Forelimb muscle (tissue), 1 donor: Measurements from ENCODE around the gene TIMP2. TPM values are rescaled to one million over a fixed set of nuclear protein-coding genes. Genes with fewer than 3 reads are reported as not detected.
"Not testable (repeated sequence)": the region's sequence is repeated elsewhere in the genome, so short reads cannot be mapped to it uniquely, and the experiment has no call there.

Source experiments
- DNase-seq: peaks from one replicate; pipeline ENCODE4 v3.0.0-alpha.2; 2013; ENCODE audit warnings: low read depth
- polyA plus RNA-seq: library from polyadenylated mRNA; unstranded; fragments of 120-200 nt; gene quantifications from one replicate; pipeline ENCODE4 v1.2.1, GENCODE V29; 2013; ENCODE audit not compliant: insufficient read length

TIMP2 gene
- polyA plus RNA-seq, 1 donor = 164 TPM

DNA sequence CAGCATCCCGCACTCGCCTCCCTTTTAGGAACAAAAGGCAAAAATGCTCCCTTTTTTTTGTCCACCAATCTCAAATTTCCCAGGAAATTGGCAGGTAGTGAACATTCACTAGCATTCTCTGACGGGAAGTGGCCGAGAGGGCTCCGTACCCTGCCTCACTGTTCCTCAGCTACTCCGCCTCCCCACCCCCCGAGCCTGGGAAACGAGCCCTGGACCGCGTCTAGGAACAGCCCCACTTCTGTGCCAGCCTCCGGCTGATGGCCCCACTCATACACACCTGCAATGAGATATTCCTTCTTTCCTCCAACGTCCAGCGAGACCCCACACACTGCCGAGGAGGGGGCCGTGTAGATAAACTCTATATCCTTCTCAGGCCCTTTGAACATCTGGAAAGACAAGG is 54.6 kb downstream of the TIMP2 start:
- no peak for DNase-seq

DNA sequence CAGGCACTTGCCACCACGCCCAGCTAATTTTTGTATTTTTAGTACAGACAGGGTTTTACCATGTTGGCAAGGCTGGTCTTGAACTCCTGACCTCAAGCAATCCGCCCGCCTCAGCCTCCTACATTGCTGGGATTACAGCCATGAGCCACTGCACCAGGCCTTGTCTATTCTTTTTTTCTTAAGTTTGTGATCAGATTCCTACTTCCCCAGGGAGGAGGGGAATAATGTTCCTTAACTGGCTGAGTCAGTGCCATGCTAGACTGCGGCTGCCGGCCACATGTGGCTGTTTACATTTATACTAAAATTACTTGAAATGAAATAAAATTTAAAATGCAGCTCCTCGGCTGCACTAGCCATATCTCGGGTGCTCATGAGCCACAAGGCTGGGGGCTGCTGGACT is 56.8 kb downstream of the TIMP2 start:
- DNase-seq = no peak

DNA sequence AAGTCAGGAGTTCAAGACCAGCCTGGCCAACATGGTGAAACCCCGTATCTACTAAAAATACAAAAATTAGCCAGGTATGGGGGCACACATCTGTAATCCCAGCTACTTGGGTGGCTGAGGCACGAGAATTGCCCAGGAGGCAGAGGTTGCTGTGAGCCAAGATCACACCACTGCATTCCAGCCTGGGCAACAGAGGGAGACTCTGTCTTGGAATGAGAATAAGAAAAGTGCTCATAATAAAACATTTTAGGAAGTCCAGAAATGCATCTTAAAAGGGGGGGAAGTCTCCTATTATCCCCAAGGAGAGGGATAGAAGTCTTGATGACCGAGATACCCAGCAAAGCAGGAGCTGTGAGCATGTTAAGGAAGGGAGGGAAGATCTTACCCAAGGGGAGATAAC is 58.1 kb downstream of the TIMP2 start:
- DNase-seq = not testable (repeated sequence)

DNA sequence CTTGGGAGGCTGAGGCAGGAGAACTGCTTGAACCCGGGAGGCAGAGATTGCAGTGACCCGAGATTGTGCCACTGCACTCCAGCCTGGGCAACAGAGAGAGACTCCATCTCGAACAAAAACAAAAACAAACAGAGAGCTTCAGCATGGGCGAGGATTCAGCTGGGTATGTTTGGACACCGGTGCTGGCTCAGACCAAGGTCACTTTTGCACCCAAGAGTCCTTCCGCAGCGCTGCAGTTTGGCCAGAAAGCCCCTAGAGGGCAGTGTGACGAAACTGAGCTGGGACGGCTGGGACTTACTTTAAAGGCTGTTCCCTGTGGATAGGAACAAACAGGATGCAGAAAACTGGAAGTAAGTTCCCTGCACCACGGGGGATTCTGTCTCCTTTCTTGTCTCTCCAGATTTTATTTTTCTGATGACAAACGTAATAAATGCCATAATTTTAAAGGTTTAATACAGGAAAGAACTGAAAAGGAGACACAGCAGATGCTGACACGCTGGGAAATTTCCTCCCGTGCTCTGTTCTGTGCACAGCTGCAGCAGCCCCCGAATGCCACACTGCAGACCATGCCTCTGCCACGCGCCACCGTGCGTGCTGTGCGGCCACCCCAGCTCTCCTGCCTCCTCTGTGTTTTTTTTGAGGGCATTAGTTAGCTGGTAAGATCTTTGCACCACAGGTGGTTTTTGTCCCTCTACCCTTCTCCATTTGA is 59.4 kb downstream of the TIMP2 start:
- DNase-seq = no peak

DNA sequence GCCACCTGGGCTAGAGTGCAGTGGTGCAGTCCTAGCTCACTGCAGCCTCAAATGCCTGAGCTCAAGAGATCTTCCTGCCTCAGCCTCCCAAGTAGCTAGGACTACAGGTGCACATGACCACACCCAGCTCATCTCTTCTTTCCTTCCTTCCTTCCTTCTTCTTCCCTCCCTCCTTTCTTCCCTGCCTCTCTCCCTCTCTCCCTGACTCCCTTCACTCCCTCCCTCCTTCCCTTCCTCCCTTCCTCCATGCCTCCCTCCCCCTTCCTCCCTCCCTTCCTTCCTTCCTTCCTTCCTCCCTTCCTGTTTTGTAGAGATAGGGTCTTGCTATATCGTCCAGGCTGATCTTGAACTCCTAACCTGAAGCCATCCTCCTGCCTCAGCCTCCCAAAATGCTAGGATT is 61.1 kb downstream of the TIMP2 start:
- no peak for DNase-seq

DNA sequence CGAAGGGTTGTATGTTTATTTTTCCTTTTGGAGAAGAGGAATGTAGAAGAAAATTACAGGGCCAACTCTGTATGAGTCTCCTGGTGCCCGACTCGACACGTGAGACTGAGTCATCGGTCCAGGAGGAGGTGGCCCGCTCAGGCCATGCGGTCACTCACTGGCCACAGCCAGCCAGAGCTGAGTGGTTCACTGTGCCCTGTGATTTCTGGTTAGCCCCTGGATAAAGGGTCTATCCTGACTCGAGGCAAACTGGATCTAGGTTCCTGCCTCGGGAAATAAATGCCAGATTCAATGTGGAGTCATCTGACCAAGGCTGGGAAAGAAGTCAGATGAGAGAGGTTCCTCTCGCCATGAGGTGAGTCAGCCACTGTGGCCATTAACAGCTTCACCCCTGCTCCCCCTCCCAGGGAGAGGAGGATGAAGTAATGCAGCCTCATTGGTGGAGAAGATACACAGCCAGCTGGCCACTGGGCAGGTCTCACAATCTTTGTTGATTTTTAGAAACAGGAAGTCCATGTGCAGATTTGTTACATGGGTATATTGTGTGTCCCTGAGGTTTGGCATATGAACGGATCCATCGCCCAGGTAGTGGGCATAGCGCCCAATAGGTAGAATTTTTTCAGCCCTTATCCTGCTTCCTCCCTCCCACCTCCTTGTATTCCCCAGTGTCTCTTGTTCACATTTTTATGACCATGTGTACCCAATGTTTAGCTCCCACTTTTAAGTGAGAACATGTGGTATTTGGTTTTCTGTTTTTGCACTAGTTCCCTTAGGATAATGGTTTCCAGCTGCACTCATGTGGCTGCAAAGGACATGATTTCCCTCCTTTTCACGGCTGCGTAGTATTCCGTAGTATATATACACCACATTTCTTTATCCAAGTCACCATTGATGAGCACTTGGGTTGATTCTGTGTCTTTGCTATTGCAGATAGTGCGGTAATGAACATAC is 62.8 kb downstream of the TIMP2 start:
- DNase-seq = no peak

DNA sequence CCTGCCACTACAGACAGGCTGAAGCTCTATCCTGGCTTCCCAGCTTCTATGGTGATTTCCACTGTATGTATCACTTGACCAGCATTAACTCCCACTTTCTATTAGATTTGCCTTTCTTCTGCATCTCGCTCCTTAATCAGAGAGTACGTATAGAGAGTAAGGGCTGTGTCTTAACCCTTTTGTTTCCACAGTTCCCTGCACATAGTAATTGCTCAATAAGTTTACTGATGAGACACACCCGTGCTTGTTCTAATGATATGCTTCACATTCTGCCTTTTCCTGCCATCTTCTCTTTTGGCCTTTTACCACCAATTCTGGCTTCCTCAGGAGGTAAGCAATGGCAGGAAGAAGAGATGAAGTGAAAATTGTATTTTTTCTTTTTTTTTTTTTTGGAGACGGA is 64.0 kb downstream of the TIMP2 start:
- no peak for DNase-seq

DNA sequence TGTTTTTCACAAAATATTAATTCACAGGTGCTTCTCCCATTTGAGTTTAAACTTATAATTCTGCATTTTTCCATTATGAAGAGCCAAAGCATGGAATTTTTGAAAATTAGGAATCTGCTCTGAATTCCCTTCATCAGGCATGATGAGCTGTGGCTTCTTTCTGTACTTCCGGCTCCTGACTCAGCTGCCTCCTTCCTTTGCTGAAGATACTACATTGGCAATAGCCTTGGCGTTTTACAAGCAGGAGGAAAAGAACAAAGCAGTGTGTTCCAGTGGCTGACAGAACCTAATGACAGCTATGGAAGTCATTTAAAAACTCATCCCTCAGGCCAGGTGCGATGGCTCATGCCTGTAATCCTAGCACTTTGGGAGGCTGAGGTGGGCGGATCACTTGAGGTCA is 66.1 kb downstream of the TIMP2 start:
- no peak for DNase-seq

DNA sequence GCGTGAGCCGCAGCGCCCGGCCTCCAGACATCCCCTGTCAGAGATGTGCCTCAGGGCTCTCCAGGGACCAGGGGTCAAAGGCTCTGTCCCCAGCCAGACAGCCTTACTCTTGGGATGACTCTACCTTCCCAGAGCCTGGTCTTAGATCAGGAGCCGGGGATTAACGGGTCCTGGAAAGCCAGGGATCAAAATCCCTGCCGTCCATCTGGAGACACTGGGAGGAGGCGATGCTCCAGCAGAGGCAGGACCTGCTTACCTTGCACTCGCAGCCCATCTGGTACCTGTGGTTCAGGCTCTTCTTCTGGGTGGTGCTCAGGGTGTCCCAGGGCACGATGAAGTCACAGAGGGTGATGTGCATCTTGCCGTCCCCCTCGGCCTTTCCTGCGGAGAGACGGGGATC is 67.9 kb downstream of the TIMP2 start:
- no peak for DNase-seq

DNA sequence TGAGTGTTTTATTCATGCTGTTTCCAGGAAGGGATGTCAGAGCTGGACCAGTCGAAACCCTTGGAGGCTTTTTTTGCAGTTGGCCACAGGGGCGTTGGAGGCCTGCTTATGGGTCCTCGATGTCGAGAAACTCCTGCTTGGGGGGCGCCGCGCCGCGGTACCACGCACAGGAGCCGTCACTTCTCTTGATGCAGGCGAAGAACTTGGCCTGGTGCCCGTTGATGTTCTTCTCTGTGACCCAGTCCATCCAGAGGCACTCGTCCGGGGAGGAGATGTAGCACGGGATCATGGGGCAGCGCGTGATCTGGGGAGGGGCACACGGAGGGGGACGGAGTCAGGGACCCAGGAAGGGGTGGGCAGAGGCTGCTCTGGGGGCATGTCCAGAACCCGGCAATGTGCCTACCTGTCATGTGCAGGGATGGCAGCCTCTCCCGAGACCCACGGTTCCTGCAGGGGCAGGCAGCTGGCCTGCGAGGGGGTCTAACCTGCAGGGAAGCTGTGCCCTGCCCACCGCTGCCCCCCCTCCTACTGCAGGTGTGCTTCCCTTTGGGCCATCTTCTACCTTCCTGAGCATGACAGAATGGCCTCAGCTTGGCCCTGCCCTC is 69.5 kb downstream of the TIMP2 start:
- DNase-seq = no peak

DNA sequence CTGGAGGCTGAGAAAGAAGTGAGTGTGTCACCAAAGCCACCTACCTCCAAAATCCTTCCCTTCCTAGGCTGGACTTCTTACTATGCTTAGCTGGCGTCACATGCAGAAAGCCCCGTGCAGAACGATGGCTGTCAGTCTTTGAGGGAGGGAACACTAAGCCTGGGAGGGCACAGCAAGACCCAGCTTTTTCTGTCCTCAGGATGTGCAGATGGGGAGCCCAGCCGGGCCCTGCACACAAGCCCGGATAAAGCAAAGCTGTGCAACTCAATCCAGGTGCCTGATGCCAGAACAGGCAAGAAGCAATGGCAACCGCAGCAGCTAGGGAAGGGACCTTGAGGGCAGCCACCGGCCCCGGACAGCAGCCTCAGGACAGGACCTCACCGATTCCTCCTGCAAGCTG is 70.7 kb downstream of the TIMP2 start:
- DNase-seq = no peak

DNA sequence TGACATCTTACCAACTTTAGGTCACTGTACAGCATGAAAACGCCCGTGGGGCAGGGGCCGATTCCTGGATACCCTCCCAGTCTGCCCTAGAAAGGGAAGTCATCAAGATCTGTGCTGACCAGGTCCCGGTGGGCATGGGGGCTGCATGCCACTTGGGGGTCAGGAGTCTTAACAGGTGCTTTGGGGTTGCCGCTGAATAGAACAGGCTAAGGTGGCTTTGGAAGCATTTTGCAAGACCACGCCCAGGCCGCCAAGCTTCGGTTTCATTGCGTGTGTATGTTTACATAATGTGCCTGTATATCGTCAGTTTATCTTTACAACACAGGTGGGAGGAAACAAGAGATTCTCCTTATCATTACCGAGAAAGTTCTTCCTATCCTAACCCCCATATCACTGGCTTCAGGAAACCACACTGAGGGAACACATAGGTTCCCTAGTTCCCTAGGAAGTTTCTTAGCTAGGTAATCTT is 71.2 kb downstream of the TIMP2 start:
- DNase-seq = no peak

DNA sequence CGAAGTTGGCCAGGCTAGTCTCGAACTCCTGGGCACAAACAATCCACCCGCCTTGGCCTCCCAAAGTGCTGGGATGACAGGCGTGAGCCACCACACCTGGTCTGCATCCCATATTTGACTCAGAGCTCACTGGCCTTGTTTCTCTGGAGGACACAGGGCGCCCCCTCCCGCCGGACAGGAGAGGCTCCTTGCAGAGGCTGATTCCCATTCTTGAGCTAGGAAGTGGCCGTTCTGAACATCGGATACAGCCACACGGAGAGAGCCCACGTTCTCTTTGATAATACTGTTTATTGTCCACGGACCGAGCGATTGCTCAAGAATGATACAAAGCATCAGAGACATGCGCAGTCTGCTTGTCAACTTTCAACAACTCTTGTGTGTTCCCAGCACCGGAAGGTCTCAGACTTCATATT is 72.5 kb downstream of the TIMP2 start:
- DNase-seq = no peak

DNA sequence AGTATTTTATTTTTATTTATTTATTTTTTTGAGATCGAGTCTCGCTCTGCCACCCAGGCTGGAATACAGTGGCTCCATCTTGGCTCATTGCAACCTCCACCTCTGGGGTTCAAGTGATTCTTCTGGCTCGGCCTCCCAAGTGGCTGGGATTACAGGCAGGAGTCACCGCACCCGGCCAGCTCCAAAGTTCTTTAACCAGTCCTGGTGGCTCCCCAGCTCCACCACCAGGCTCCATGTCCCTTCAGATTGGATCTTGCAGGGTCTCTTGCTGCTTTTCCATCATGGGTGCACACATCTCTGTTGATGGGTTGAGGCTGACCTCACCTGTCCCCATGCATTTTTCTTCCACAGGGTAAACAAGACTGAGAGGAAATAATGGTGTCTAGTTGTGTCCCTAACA is 76.2 kb downstream of the TIMP2 start:
- no peak for DNase-seq

DNA sequence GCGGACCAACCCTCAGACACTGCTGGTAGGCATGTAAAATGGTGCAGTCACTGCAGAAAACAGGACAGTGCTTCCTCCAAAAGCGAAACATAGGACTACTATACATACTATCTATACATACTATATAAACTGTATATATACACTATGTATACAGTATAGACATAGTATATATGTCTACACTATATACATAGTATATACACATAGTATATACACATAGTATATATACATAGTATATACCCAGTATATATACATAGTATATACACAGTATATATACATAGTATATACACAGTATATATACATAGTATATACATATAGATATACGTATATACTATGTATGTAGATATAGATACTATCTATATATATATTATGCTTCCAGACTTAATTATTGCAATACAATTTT is 78.1 kb downstream of the TIMP2 start:
- DNase-seq = no peak

DNA sequence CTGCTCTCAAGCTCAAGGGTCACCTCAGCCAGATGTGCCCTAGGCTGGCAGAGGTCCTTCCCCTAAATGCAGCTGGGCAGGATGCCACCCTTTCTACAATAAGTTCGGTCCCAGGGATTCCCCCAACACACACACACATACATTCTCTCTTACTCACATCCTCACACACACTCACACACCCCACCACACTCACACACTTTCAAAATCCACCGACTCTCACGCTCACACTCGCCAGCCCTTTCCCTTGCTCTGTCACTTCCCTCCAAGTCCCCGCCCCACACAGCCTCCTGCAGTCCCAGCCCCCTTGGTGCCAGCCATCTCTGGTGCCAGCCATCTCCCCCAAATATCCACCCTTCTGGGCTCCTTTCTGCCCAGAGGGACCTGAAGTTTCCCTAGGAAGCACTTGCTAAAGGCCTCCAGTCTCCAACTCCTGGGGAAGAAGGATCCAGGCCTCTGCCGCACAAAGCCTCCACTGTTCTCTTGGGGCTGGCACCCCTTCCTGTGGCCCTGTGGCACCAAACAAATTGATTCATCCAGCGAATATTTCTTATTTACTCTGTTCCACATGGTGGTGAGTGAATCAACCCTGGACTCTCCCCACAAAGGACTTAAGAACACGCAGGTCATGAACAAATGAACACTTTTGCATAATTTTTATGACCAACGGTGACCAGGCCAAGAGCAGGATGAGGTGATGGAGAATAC is 80.7 kb downstream of the TIMP2 start:
- no peak for DNase-seq

DNA sequence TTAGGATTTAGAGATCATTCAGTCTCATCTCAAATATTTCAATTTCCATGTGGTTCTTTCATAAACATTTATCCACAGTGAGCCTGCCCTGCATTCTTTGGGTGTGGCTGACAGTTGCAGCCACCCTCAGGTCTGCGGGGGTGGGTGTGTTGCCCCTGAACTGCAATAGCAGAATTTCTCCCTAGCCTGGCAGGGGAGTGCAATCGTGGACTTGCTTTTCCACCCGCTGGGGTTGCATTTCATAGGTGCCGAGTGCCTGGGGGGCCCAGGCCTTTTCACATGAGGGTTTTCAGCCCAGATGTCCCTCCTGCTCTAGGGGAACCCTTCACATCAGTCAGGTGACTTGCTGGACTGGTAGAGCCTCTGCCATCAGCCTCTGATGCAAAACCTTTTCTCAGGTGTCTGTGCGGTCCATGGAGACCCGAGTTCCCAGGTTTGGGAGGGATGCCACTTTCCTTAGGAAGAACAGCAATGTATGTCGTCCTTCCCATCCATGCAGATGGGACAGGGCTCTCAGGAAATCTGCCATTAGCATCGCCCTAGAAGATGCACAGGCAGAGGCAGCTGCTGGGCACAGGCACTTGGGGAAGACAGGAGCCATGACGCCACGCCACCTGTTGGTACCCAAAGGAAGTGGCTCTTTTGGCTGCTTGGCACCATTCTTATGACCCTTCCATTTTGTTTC is 82.2 kb downstream of the TIMP2 start:
- DNase-seq = no peak

DNA sequence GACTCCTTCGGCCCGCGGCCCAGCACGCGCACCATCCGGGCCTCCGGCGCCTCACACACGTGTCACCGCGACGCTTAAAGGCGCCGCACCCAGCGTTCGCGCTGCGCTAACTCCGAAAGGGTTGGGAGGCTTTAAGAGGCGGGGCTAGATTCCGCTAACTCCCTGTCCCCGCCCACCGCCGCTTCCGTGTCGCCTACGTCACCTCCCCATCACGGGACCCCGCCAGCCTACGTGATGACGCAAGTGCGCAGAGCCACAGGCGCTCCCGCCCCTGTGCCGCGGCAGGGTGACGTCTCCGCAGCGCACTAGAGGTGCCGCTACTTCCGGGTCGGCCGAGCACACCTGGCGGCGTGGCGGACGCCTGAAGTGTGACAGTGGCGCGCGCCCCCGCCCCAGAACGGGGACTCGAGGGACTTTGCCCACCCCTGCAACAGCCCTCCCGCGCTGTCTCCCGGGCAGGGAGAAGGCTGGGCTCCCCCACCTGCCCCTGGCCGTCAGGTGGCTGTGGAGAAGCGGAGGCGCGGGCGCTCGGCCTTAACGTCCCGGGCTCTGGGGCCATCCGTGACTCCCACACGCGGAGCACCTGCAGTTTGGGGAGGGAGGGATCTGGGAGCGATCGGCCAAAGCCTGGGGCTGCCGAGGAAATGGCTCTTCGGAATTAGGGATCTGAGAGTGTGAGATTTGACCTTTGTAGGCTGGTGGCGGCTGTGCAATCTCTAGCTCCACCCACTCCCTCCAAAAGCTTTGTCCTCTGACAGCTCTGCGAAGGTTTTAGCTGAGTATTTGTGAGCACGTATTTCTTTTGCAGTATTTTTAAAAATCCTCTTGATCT is 84.2 kb downstream of the TIMP2 start, which contains the start of gene USP36:
Gene USP36, minus strand, starts transcription at position 35 of the 832 bp plus-strand sequence. CDS start 4,451 bp downstream, outside the sequence.
- peak; percentile 97 for DNase-seq

DNA sequence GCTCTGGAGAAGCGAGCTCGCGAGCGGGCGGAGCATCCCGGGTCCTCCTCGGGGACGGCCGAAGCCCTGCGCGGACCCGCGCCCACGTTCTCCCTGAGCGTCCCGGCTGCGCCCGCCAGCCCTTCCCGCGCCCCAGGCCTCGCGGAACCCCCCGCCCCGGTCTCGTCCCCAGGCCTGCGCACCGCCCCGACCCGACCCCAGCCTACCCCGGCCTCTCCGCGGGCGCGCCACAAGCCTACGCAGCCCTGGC is 84.7 kb downstream of the TIMP2 start:
- DNase-seq = no peak

DNA sequence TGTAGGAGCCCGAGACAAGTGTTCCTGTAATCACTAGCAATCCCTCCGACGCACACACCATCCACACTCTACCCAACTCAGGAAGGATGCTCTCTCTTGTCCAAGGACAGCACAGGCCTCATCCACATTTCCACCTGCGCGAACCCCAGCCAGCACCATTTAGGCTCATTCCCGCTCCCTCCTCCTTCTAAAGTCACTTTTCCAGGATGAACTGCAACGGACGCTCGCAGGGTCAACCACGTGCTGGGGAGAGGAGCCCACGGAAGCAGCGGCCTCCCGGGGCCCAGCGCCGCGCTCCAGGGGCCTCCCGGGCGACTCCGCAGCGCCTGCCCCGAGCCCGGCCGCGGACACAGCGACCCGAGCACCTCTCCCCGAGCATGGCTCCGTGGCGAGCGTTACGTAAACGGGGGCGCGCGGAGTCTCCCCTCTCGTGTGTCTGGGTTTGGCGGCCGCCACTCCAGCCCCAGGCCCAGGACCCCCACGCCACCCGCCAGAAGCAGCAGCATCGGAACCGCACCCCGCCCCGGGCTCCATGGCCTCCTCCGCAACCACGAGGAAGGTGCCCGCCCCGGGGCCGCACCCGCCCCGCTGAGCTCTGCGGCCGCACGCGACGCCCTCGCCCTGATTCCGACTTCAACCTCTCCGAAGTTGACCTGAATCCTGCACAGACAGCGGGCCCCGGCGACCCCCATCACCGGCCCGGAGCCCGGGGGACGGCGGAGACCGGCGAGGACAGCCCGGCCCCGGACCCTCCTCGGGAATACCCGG is 85.2 kb downstream of the TIMP2 start:
- no peak for DNase-seq
